ENCODE measurements around the gene UBE2G2. TPM values are rescaled to one million over a fixed set of nuclear protein-coding genes. Genes with fewer than 3 reads are reported as not detected.

Gene UBE2G2
- polyA plus RNA-seq, 1 donor from 2014 or later: 127 TPM

DNA sequence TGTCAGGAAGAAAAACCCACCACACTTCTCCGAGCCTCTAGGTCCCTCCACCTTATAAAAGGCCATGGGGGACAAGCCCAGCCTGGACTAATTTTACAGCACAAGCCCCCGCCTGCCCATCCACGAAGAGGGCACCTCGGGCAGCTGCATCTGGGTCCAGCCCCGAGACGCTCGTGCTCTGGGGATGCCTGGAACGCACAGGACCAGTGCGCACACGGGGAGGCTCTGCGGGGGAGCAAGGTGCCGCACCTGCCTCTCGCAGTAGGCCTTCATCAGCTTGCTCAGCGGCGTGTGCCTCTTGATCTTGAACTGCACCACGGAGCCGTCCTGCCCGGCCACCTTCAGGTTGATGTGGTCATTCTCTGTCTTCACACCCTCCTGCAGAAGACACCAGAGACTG, 12.1 kb upstream of the UBE2G2 start:
- H3K27me3 ChIP-seq (ENCODE audit: insufficient read depth, low read depth, low read length): no peaks in the 10 kb centered on the region
- no peaks in the 10 kb centered on the region for H3K79me2 ChIP-seq (replicated peaks; ENCODE audit: insufficient read depth, low read length)
- TF ChIP-seq EP300 (conservative IDR thresholded peaks at IDR 0.05; ENCODE audit: poor library complexity, severe bottlenecking) (no peak), SMC3 (conservative IDR thresholded peaks at IDR 0.05; ENCODE audit: poor library complexity) (no peak), EZH2 (IDR thresholded peaks at IDR 0.05; ENCODE audit: borderline replicate concordance, insufficient read depth, low read length, poor library complexity, severe bottlenecking) (no peak), POLR2AphosphoS5 (IDR thresholded peaks at IDR 0.05) (no peak), MXI1 (conservative IDR thresholded peaks at IDR 0.05; ENCODE audit: poor library complexity, severe bottlenecking) (no peak), RAD21 (conservative IDR thresholded peaks at IDR 0.05) (no peak), TAF1 (IDR thresholded peaks at IDR 0.05; ENCODE audit: low read depth) (no peak)
- TF ChIP-seq, protein P1, sequence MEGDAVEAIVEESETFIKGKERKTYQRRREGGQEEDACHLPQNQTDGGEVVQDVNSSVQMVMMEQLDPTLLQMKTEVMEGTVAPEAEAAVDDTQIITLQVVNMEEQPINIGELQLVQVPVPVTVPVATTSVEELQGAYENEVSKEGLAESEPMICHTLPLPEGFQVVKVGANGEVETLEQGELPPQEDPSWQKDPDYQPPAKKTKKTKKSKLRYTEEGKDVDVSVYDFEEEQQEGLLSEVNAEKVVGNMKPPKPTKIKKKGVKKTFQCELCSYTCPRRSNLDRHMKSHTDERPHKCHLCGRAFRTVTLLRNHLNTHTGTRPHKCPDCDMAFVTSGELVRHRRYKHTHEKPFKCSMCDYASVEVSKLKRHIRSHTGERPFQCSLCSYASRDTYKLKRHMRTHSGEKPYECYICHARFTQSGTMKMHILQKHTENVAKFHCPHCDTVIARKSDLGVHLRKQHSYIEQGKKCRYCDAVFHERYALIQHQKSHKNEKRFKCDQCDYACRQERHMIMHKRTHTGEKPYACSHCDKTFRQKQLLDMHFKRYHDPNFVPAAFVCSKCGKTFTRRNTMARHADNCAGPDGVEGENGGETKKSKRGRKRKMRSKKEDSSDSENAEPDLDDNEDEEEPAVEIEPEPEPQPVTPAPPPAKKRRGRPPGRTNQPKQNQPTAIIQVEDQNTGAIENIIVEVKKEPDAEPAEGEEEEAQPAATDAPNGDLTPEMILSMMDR (IDR thresholded peaks at IDR 0.05; ENCODE audit: poor library complexity, severe bottlenecking): no peak
- TF ChIP-seq, protein P2, sequence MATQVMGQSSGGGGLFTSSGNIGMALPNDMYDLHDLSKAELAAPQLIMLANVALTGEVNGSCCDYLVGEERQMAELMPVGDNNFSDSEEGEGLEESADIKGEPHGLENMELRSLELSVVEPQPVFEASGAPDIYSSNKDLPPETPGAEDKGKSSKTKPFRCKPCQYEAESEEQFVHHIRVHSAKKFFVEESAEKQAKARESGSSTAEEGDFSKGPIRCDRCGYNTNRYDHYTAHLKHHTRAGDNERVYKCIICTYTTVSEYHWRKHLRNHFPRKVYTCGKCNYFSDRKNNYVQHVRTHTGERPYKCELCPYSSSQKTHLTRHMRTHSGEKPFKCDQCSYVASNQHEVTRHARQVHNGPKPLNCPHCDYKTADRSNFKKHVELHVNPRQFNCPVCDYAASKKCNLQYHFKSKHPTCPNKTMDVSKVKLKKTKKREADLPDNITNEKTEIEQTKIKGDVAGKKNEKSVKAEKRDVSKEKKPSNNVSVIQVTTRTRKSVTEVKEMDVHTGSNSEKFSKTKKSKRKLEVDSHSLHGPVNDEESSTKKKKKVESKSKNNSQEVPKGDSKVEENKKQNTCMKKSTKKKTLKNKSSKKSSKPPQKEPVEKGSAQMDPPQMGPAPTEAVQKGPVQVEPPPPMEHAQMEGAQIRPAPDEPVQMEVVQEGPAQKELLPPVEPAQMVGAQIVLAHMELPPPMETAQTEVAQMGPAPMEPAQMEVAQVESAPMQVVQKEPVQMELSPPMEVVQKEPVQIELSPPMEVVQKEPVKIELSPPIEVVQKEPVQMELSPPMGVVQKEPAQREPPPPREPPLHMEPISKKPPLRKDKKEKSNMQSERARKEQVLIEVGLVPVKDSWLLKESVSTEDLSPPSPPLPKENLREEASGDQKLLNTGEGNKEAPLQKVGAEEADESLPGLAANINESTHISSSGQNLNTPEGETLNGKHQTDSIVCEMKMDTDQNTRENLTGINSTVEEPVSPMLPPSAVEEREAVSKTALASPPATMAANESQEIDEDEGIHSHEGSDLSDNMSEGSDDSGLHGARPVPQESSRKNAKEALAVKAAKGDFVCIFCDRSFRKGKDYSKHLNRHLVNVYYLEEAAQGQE (IDR thresholded peaks at IDR 0.05; ENCODE audit: borderline replicate concordance): no peak
- peaks cover under 1% of the 10 kb centered on the region for H3K9me3 ChIP-seq (ENCODE audit: low read length)
- no peak overlapping the region for H2AFZ ChIP-seq (ENCODE audit: low read depth, low read length)
- no peak overlapping the region for H3K9ac ChIP-seq (ENCODE audit: low read length)
- no peaks in the 10 kb centered on the region for H3F3A ChIP-seq (ENCODE audit: insufficient read depth, low read length, poor library complexity, severe bottlenecking)
- H3K36me3 ChIP-seq (ENCODE audit: insufficient read depth, low read length): no peaks in the 10 kb centered on the region
- H3K4me2 ChIP-seq (ENCODE audit: low read length): no peak overlapping the region
- H3K27ac ChIP-seq (ENCODE audit: low read length): no peak overlapping the region
- no peak overlapping the region for H3K4me3 ChIP-seq (ENCODE audit: low read length)
- H3K9me2 ChIP-seq (ENCODE audit: insufficient read depth, low read length): no peaks in the 10 kb centered on the region
- no peaks in the 10 kb centered on the region for H4K20me1 ChIP-seq (ENCODE audit: insufficient read depth)

DNA sequence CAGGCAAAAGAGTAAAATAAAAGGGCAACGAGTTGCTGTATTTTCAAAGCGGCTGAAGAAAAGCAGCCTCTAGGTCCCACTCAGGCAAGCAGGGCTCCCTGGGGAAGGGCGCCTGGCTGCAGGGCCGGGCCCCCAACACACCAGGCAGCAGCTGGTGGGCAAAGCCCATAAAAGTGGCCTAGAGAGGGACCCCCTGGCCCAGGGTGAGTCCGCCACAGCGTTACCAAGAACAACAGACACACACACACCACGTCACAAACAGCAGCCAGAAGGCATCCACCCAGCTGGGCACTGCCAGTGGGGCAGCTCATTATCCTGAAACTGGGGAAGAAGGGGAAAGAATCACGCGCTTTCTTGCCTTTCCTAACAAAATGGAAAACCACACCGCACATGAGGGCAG, 11.5 kb upstream of the UBE2G2 start:
- Histone ChIP-seq H3K9me2 (ENCODE audit: insufficient read depth, low read length) (no peaks in the 10 kb centered on the region), H3K36me3 (ENCODE audit: insufficient read depth, low read length) (no peaks in the 10 kb centered on the region), H3K9me3 (ENCODE audit: low read length) (no peaks in the 10 kb centered on the region), H3K27ac (ENCODE audit: low read length) (no peak overlapping the region), H4K20me1 (ENCODE audit: insufficient read depth) (no peaks in the 10 kb centered on the region), H3K4me2 (ENCODE audit: low read length) (no peak overlapping the region), H3K4me3 (ENCODE audit: low read length) (no peak overlapping the region), H3F3A (ENCODE audit: insufficient read depth, low read length, poor library complexity, severe bottlenecking) (no peaks in the 10 kb centered on the region), H3K79me2 (replicated peaks; ENCODE audit: insufficient read depth, low read length) (no peaks in the 10 kb centered on the region), H3K9ac (ENCODE audit: low read length) (no peak overlapping the region), H2AFZ (ENCODE audit: low read depth, low read length) (no peak overlapping the region), H3K27me3 (ENCODE audit: insufficient read depth, low read depth, low read length) (no peaks in the 10 kb centered on the region)
- TF ChIP-seq TAF1 (IDR thresholded peaks at IDR 0.05; ENCODE audit: low read depth) (no peak), EP300 (conservative IDR thresholded peaks at IDR 0.05; ENCODE audit: poor library complexity, severe bottlenecking) (no peak), SMC3 (conservative IDR thresholded peaks at IDR 0.05; ENCODE audit: poor library complexity) (no peak), POLR2AphosphoS5 (IDR thresholded peaks at IDR 0.05) (no peak), MXI1 (conservative IDR thresholded peaks at IDR 0.05; ENCODE audit: poor library complexity, severe bottlenecking) (no peak), EZH2 (IDR thresholded peaks at IDR 0.05; ENCODE audit: borderline replicate concordance, insufficient read depth, low read length, poor library complexity, severe bottlenecking) (no peak), RAD21 (conservative IDR thresholded peaks at IDR 0.05) (no peak)
- TF ChIP-seq, protein P1 (IDR thresholded peaks at IDR 0.05; ENCODE audit: poor library complexity, severe bottlenecking): no peak
- TF ChIP-seq, protein P2 (IDR thresholded peaks at IDR 0.05; ENCODE audit: borderline replicate concordance): no peak

All from neural cell (in vitro differentiated cells).